Activated T-cell treated with anti-CD3 and anti-CD28 coated beads, Interleukin-2, amount 50 U/mL, for 4 hours (primary cell): Measurements from ENCODE around the gene HERC6. TPM values are rescaled to one million over a fixed set of nuclear protein-coding genes. Genes with fewer than 3 reads are reported as not detected.
"Not testable (repeated sequence)": the region's sequence is repeated elsewhere in the genome, so short reads cannot be mapped to it uniquely, and the experiment has no call there.

ENCODE experiments used
- ATAC-seq, 2 donors: fragments of 200-7000 bp; cut with Tn5 transposase; one replicate each; pipeline ENCODE4 v1.10.0; 2021
- DNase-seq: peaks from one replicate; pipeline ENCODE4 v3.0.0-alpha.2; 2020
- H3K27me3 Mint-ChIP-seq: one replicate; pipeline ENCODE4 v1.8.0; 2021; ENCODE audit warnings: low read depth, mixed read lengths
- H3K36me3 Mint-ChIP-seq: one replicate; pipeline ENCODE4 v1.8.0; 2022; ENCODE audit warnings: mixed read lengths; ENCODE audit not compliant: insufficient read depth
- H3K4me1 Mint-ChIP-seq: one replicate; pipeline ENCODE4 v1.8.0; 2021; ENCODE audit warnings: low read depth, mixed read lengths
- H3K4me3 Mint-ChIP-seq: one replicate; pipeline ENCODE4 v1.8.0; 2021; ENCODE audit warnings: mild to moderate bottlenecking, moderate library complexity, mixed read lengths
- H3K9me3 Mint-ChIP-seq: one replicate; pipeline ENCODE4 v1.8.0; 2021; ENCODE audit warnings: mixed read lengths
- total RNA-seq, 3 donors: library from RNA; stranded (reverse); gene quantifications; one replicate each; pipeline ENCODE4 v1.2.1, GENCODE V29; 2021

The HERC6 gene
- total RNA-seq, 3 donors from 2014 or later = 2.5 to 4.1 (median 3.8) TPM

DNA sequence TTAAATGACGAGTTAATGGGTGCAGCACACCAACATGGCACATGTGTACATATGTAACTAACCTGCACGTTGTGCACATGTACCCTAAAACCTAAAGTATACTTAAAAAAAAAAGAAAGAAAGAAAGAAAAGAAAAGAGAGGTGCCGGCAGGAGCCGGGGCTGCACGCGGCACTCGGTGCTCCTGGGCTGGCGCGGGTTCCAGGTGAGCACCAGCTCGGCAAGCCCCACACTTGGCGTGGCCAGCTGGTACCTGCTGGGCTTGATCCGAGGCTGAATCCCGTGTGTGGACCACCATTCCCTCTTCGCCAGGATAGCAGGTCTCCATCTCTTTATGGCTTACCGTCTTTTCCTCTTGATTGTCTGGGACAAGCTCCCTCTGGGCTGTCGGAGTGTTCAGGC, 17.9 kb upstream of the HERC6 start:
- ATAC-seq (no peak), DNase-seq (no peak)
- Mint-ChIP-seq H3K4me3 (no peak overlapping the region), H3K9me3 (peaks cover 11% of the 10 kb centered on the region), H3K27me3 (no peaks in the 10 kb centered on the region), H3K36me3 (no peaks in the 10 kb centered on the region), H3K4me1 (no peaks in the 10 kb centered on the region)

DNA sequence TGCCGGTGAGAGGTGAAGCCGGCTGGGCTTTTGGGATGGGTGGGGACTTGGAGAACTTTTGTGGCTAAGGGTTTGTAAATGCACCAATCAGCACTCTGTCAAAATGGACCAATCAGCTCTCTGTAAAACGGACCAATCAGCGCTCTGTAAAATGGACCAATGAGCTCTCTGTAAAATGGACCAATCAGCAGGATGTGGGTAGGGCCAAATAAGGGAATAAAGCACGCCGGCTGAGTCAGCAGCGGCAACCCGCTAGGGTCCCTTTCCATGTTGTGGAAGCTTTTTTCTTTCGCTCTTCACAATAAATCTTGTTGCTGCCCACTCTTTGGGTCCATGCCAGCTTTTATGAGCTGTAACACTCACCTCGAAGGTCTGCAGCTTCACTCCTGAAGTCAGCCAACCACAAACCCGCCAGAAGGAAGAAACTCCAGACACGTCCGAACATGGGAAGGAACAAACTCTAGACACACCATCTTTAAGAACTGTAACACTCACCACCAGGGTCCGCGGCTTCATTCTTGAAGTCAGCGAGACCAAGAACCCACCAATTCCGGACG, 17.4 kb upstream of the HERC6 start:
- ATAC-seq, H3K27me3 Mint-ChIP-seq, H3K36me3 Mint-ChIP-seq, H3K4me1 Mint-ChIP-seq, DNase-seq, H3K4me3 Mint-ChIP-seq: not testable (repeated sequence)
- peaks cover 11% of the 10 kb centered on the region for H3K9me3 Mint-ChIP-seq

GRCh38 chr4:88366460-88366859, 12.2 kb upstream of the HERC6 start:
- Mint-ChIP-seq H3K9me3 (peaks cover 5% of the 10 kb centered on the region), H3K4me3 (no peak overlapping the region), H3K27me3 (peaks cover 5% of the 10 kb centered on the region), H3K4me1 (no peaks in the 10 kb centered on the region), H3K36me3 (no peaks in the 10 kb centered on the region)
- DNase-seq (no peak), ATAC-seq (no peak)

DNA sequence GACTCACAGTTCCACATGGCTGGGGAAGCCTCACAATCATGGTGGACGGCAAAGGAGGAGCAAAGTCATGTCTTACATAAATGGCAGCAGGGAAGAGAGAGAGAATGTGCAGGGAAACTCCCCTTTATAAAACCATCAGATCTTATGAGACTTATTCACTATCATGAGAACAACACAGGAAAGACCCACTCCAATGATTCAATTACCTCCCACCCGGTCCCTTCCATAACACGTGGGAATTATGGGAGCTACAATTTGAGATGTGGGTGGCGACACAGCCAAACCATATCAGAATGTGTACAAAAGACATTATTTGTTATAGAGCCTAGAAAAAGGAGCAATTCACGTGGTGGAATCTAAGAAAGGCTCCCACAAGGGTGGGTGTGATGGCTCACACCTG, 10.8 kb upstream of the HERC6 start:
- no peak overlapping the region for H3K4me3 Mint-ChIP-seq
- peaks cover 5% of the 10 kb centered on the region for H3K27me3 Mint-ChIP-seq
- no peak for ATAC-seq
- no peak for DNase-seq
- no peaks in the 10 kb centered on the region for H3K4me1 Mint-ChIP-seq
- peaks cover 5% of the 10 kb centered on the region for H3K9me3 Mint-ChIP-seq
- H3K36me3 Mint-ChIP-seq = no peaks in the 10 kb centered on the region

- H3K4me1 Mint-ChIP-seq, H3K9me3 Mint-ChIP-seq, DNase-seq, H3K36me3 Mint-ChIP-seq, H3K27me3 Mint-ChIP-seq, H3K4me3 Mint-ChIP-seq, ATAC-seq: not testable (repeated sequence)
Observed at GRCh38 chr4:88369180-88369812, 9.4 kb upstream of the HERC6 start.

- peaks cover 43% of the 10 kb centered on the region for H3K4me1 Mint-ChIP-seq
- peak overlapping the region; percentile 5 for H3K4me3 Mint-ChIP-seq
- H3K9me3 Mint-ChIP-seq = no peaks in the 10 kb centered on the region
- DNase-seq = no peak
- H3K27me3 Mint-ChIP-seq = no peaks in the 10 kb centered on the region
- no peaks in the 10 kb centered on the region for H3K36me3 Mint-ChIP-seq
- no peak for ATAC-seq
Observed at GRCh38 chr4:88381123-88381522, 2.5 kb downstream of the HERC6 start.

DNA sequence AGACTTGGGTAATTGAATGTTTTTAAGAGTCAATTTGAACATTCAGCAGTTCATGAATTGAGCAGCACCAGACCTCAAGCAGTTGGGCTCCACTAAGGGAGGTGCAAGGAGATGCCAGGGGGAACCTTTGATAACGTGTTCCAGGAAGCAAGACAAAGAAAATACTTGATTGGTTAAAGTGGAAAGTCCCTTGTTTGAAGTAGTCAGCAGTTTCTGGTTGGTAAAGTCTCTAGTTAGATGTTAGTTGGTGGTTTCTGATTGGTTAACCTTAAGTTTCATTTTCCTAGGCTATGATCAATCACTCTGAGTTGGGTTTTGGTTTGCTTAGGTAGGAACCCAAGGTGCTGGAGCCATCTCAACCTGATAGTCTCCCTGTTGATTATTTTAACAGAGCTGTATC, 4.0 kb downstream of the HERC6 start:
- peak overlapping the region; percentile 19 for H3K4me3 Mint-ChIP-seq
- H3K4me1 Mint-ChIP-seq = peaks cover 41% of the 10 kb centered on the region
- ATAC-seq (peak; percentile 83), DNase-seq (peak; percentile 42)
- no peaks in the 10 kb centered on the region for H3K27me3 Mint-ChIP-seq
- peaks cover 11% of the 10 kb centered on the region for H3K36me3 Mint-ChIP-seq
- no peaks in the 10 kb centered on the region for H3K9me3 Mint-ChIP-seq

GRCh38 chr4:88390128-88390527, 11.5 kb downstream of the HERC6 start:
- no peak for ATAC-seq
- Mint-ChIP-seq H3K4me1 (peaks cover 2% of the 10 kb centered on the region), H3K4me3 (no peak overlapping the region), H3K36me3 (peaks cover 46% of the 10 kb centered on the region), H3K9me3 (no peaks in the 10 kb centered on the region), H3K27me3 (no peaks in the 10 kb centered on the region)
- DNase-seq = no peak

- H3K4me1 Mint-ChIP-seq = peaks cover 2% of the 10 kb centered on the region
- DNase-seq (no peak), ATAC-seq (no peak)
- H3K9me3 Mint-ChIP-seq = no peaks in the 10 kb centered on the region
- peaks cover 48% of the 10 kb centered on the region for H3K36me3 Mint-ChIP-seq
- no peak overlapping the region for H3K4me3 Mint-ChIP-seq
- H3K27me3 Mint-ChIP-seq = no peaks in the 10 kb centered on the region
Observed at GRCh38 chr4:88391703-88392102, 13.1 kb downstream of the HERC6 start.

- Mint-ChIP-seq H3K27me3 (no peaks in the 10 kb centered on the region), H3K36me3 (peaks cover 28% of the 10 kb centered on the region), H3K4me3 (no peak overlapping the region), H3K9me3 (no peaks in the 10 kb centered on the region), H3K4me1 (peaks cover under 1% of the 10 kb centered on the region)
- ATAC-seq = no peak
- DNase-seq = no peak
Observed at GRCh38 chr4:88396681-88397080, 18.0 kb downstream of the HERC6 start.

- H3K27me3 Mint-ChIP-seq = no peaks in the 10 kb centered on the region
- H3K4me3 Mint-ChIP-seq = no peak overlapping the region
- ATAC-seq (no peak), DNase-seq (no peak)
- no peaks in the 10 kb centered on the region for H3K9me3 Mint-ChIP-seq
- peaks cover 22% of the 10 kb centered on the region for H3K36me3 Mint-ChIP-seq
- no peaks in the 10 kb centered on the region for H3K4me1 Mint-ChIP-seq
Observed at GRCh38 chr4:88398381-88398780, 19.7 kb downstream of the HERC6 start.

- no peak overlapping the region for H3K4me3 Mint-ChIP-seq
- H3K27me3 Mint-ChIP-seq = no peaks in the 10 kb centered on the region
- no peaks in the 10 kb centered on the region for H3K9me3 Mint-ChIP-seq
- DNase-seq (no peak), ATAC-seq (no peak)
- H3K36me3 Mint-ChIP-seq = peaks cover 55% of the 10 kb centered on the region
- H3K4me1 Mint-ChIP-seq = no peaks in the 10 kb centered on the region
Observed at GRCh38 chr4:88409206-88409605, 30.6 kb downstream of the HERC6 start.

GRCh38 chr4:88409789-88410188, 31.1 kb downstream of the HERC6 start:
- H3K36me3 Mint-ChIP-seq = peaks cover 54% of the 10 kb centered on the region
- no peak overlapping the region for H3K4me3 Mint-ChIP-seq
- no peak for DNase-seq
- no peaks in the 10 kb centered on the region for H3K4me1 Mint-ChIP-seq
- no peaks in the 10 kb centered on the region for H3K9me3 Mint-ChIP-seq
- ATAC-seq = no peak
- H3K27me3 Mint-ChIP-seq = no peaks in the 10 kb centered on the region

DNA sequence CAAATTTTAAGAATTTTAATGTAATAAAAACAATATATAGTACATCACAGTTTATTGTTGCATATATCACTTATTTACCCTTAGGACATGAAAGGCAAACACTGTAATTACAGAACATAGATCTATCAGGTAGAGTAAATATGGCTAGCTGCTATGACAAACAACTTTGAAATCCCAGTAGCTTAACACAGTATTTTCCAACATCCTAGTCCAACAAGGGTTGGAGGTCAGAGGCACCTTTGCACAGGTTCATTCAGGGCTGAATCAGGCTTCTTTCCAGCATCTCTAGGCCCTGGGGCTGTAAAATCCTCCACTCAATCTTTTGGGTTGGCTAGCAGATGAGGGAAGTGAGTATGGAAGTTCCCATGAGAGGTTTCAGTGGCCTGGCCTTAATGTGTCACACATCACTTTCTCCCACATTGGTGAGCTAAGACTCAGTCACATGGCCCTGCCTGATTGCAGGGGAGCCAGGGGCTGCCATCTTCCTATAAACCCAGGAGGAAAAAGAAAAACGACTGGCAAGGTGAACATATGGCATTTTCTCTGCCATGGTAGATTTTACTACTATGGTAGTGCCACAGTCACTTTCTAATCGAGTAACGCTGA, 32.9 kb downstream of the HERC6 start:
- Mint-ChIP-seq H3K9me3 (no peaks in the 10 kb centered on the region), H3K36me3 (peaks cover 56% of the 10 kb centered on the region), H3K4me1 (no peaks in the 10 kb centered on the region), H3K4me3 (no peak overlapping the region), H3K27me3 (no peaks in the 10 kb centered on the region)
- ATAC-seq (peak; percentile 34 to 59), DNase-seq (no peak)

DNA sequence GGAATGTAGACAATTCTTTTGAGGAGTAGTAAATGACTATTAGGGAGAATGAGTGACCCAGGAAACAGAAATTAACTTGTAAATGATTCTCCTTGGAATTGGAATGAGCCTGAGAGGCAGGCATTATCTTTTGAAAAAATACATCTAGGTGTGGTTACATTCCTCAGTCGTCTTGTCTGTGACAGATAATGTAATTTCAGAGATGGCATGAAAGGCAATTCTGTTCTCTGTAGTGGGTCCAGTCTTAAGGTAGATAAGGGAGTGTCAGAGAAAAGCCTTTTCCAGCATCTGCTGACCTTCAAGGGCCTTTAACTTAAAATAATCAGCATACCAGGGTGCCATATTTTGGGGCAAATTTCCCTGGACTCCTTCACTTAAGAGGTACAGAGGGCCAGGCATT, 35.1 kb downstream of the HERC6 start:
- ATAC-seq = no peak
- no peaks in the 10 kb centered on the region for H3K4me1 Mint-ChIP-seq
- no peak overlapping the region for H3K4me3 Mint-ChIP-seq
- peaks cover 45% of the 10 kb centered on the region for H3K36me3 Mint-ChIP-seq
- no peaks in the 10 kb centered on the region for H3K9me3 Mint-ChIP-seq
- DNase-seq = no peak
- no peaks in the 10 kb centered on the region for H3K27me3 Mint-ChIP-seq
